GM18873 (cell line): Measurements from ENCODE around the gene MAPKAPK2.
"Not testable (repeated sequence)": the region's sequence is repeated elsewhere in the genome, so short reads cannot be mapped to it uniquely, and the experiment has no call there.

Experiments used
- ATAC-seq: cut with Tn5 transposase; IDR thresholded peaks from one replicate; pipeline ENCODE4 v1.9.1; 2021; ENCODE audit warnings: mild to moderate bottlenecking, moderate library complexity, moderate number of reproducible peaks; ENCODE audit not compliant: unreplicated experiment, low FRiP score

Gene MAPKAPK2

DNA sequence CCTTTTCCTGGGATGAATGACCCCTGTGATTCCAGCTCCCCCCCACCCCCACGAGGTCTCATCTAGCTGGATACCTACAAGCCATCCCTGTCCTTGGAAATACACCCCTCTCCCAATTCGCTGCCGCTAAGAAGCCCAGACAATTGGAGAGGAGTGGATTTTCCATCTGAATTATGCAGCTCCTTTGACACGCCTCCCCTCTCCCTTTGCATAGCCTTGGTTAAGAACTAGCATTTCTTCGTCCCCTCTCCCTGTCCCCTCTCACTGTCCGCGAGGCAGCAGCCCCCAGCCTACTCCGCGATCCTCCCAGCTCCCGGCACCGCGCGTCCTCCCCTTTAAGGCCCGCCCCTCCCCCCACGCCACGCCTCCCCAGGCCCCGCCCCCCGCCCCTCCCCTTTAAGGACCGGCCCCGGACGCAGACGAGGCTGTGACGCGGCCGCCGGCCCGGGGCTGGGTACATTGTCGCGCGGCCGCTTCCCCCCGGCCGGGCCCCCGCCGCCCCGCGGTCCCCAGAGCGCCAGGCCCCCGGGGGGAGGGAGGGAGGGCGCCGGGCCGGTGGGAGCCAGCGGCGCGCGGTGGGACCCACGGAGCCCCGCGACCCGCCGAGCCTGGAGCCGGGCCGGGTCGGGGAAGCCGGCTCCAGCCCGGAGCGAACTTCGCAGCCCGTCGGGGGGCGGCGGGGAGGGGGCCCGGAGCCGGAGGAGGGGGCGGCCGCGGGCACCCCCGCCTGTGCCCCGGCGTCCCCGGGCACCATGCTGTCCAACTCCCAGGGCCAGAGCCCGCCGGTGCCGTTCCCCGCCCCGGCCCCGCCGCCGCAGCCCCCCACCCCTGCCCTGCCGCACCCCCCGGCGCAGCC, at the start of gene MAPKAPK2:
Gene MAPKAPK2 (plus strand): TSS at position 428 of the 856 bp plus-strand sequence. CDS start 325 bp downstream, at position 753.
- no peak for ATAC-seq

DNA sequence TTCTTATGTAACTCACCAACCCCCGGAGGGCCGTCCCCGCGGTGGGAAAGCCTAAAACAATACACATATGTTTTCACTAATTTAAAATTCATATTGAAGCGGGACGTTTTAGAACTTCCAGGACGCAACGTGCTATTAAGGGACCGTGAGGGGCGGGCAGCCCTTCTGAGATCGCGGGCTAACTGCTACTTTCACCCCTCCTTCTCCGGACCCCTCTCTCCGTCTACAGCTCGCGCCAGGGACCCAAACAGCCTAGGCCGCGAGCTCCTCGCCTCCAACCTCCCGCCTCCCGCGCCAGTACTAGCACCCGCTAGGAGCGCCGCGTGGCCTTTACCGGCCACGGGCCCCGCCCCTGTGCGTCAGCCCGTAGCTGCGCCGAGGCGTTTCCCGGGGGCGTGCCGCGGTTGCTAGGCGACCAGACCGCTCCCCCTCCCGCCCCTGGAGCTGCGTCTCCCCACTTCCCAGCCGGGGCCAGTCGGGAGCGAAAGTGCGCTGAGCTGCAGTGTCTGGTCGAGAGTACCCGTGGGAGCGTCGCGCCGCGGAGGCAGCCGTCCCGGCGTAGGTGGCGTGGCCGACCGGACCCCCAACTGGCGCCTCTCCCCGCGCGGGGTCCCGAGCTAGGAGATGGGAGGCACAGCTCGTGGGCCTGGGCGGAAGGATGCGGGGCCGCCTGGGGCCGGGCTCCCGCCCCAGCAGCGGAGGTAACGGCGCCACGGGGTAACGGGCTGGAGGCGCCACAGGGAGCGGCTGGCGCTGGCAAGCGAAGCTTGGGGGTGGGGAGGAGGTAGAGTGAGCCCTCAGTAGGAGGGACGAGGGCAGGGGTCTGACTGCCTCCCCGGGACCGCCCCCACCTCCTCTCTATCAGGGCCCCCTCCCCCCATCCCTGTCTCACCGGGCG, 49.4 kb upstream of the MAPKAPK2 start, which contains the start of gene DYRK3:
Gene DYRK3 (plus strand): TSS at position 457 of the 898 bp plus-strand sequence. CDS start 168 bp downstream, at position 625.
- peak; percentile 73 for ATAC-seq

DNA sequence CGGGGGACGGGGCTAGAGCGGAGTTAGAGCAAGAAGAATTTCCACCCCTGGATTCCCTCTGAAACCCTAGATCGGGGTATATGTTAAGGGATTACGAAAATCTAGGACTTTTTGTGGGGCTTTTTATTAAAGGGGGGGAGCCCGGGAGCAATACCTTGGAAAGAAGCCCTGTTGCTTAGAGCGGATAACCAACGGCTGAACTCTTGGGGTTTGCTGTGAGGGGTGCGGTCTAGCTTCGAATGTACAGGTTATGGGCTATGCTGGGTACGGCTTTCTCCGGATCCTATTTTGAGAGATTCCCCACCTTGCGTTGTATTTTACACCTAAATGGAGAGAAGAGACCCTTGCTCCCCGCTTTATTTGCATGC, 48.7 kb upstream of the MAPKAPK2 start:
- no peak for ATAC-seq

DNA sequence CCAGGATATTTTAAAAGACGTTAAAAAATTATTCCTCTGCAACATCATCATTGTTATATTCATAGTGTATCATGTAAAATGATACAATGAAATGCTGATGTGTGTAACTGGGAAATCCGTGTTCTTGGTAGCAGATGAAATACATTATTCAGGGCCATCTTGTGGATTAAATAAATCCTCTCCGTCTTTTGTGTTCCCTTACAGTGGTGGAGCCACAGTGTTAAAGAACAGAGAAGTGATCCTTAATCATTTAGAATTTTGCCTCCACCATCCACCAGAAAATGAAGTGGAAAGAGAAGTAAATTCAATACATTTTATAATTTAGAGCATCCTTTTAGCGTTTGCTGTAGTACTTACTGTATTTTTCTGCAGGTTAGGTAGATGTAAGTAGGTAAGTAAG, 48.0 kb upstream of the MAPKAPK2 start:
- ATAC-seq: no peak

DNA sequence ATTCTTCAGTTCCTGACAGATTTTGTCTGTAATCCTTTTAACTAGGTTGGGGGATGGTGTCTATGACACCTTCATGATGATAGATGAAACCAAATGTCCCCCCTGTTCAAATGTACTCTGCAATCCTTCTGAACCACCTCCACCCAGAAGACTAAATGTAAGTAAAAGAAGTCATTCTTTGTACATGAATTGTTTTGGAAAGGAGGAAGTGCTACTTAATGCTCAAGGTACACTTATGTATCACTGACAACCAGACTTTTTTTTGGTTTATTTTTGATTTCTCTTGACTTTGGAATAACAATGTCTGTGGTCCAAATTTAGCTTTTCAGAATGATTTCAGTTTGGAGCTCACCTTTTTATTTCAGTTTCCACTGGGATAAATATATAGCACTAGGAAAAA, 47.1 kb upstream of the MAPKAPK2 start:
- ATAC-seq: no peak

DNA sequence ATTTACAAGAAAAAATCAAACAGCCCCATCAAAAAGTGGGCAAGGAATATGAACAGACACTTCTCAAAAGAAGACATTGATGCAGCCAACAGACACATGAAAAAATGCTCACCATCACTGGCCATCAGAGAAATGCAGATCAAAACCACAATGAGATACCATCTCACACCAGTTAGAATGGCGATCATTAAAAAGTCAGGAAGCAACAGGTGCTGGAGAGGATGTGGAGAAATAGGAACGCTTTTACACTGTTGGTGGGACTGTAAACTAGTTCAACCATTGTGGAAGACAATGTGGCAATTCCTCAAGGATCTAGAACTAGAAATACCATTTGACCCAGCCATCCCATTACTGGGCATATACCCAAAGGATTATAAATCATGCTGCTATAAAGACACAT, 42.6 kb upstream of the MAPKAPK2 start:
- ATAC-seq: not testable (repeated sequence)

DNA sequence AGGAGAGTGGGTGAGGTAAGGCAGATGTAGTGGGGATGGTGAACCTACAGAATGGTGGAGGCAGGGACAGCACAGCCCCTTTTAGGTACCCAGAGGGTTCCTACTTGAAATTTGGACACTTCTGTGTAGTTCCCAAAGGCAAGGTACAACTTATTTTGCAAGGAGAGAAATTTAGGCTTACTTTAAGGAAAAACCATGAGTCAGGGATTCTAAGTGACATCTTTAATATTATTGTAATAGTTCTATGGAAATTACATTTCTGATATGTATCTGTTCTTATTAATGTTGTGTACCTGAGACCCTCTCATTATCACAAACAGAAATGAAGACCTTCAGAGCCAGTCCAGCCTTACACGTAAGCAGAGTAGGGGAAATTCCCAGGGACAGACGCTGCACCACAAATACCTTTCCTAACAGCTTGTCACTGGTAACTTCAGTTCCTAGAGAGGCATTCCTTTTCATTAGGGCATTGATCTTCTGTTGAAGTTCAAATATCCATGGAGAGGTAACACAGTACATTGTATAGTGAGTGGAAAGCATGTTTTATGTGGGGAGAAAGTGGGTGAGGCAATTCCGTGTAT, 41.5 kb upstream of the MAPKAPK2 start:
- no peak for ATAC-seq

DNA sequence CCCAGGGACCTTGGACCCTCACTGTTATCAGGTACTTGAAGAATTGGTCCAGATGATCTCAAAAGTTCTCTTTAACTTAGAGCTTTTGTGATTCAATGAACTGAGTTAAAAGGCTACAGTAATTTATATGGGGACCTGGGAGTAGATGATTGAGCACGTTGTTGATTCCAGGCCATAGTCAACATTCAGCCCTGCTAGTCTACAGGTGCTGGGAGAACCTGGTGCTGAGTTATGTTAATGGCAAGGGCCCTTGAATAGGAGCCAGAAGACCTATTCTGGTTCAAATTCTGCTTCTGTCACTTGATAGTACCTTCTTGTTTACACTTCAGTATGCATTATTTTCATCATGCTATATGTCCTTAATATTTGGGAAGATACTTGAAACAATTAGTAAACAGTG, 38.2 kb upstream of the MAPKAPK2 start:
- ATAC-seq: no peak

DNA sequence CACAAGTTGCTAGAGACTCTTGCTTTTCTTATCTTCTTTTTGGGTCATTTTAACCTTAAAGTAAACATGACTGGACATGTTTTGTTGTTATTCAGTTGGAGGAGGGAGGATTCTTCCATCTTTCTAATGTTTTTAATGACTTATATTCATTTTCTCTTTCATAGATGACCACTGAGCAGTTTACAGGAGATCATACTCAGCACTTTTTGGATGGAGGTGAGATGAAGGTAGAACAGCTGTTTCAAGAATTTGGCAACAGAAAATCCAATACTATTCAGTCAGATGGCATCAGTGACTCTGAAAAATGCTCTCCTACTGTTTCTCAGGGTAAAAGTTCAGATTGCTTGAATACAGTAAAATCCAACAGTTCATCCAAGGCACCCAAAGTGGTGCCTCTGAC, 37.5 kb upstream of the MAPKAPK2 start:
- no peak for ATAC-seq

DNA sequence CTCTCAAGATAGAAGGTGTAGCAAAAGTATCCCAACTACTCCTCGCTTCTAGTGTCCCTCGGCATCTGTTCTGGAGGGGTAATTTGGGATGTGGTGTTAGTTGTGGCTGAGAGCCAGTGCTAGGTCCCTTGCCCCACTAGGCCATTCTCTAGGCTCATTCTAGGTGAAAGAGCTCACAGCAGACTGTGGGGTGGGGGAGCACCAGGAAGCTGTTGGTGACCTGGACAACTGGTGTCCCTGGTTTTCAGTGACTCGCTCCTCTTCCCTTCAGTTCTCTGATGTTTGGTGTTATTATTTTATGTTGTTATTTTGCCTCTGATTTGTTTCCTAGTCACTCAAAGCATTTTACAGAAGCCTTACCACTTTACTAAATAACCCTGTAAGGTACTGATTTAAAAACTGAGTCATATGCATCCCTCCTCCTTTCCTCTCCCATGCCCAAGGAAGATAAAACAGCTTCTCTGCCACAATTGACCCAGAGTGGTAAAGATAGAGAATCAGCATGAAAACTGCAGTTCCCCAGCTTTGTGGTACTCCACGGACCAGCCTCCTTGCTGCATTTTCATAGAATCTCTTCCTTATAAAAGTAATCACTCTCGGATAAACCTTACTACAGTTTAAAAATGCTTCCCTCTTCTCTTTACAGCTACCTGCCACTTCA, 35.3 kb upstream of the MAPKAPK2 start:
- no peak for ATAC-seq

DNA sequence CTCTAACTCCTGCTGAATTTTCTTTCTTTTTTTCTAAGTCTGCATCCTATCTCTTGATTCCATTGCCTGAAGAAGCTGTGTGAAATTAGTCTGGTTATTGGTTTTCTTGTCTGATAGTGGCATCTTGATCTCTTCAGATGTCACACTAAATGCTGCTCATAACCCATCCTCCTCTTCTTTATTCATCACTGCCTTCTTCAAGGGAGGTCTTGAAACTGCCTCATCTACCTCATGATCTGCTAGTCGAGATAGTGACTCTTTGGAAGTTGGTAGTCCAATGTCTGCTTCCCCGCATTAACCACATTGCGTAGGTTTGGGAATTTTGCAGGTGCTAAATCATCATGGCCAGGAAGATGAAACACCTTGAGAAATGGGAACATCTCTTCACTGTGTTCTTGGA, 33.7 kb upstream of the MAPKAPK2 start:
- no peak for ATAC-seq

DNA sequence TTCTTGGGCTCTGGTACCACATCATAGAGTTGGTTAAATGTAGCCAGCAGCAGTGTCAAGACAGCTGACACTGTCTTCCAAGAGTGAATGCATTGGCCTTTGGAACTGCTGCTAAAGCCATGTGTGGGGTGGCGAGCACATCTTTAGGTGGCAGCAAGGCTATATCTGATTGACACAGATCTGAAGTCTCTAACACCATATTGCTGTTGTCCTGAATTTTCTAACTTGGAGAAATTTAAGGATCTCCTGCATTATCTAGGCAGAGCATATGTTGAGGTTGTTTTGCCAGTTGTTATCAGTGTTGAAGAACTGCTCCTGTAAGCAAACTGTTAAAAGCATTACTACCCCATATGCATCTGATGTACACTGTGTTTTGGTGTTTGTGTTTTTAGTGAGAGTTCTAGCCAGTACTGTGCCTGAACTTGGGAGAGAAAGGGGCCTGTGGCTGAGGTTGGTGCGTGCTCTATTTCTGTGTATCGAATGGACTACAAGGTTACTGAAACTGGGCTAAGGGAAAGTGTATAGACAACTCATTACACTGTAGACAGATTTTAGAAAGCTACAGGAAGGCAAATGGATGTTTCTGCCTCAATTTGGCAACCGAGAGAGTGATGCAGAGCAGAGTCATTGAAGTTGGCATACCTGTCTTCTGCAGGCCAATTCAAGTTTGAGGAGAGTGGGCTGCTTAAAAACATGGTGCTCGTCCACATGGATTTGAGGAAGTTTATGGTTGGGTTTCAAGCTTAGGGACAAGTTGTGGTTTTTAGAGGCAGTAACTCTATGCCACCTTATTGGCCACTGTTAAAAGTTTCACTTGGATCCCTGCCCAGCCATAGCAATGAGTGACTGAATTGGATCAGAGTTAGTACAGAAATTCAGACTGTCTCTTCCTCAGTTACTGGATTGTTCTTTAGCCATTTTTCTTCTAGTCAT, 32.5 kb upstream of the MAPKAPK2 start:
- no peak for ATAC-seq

DNA sequence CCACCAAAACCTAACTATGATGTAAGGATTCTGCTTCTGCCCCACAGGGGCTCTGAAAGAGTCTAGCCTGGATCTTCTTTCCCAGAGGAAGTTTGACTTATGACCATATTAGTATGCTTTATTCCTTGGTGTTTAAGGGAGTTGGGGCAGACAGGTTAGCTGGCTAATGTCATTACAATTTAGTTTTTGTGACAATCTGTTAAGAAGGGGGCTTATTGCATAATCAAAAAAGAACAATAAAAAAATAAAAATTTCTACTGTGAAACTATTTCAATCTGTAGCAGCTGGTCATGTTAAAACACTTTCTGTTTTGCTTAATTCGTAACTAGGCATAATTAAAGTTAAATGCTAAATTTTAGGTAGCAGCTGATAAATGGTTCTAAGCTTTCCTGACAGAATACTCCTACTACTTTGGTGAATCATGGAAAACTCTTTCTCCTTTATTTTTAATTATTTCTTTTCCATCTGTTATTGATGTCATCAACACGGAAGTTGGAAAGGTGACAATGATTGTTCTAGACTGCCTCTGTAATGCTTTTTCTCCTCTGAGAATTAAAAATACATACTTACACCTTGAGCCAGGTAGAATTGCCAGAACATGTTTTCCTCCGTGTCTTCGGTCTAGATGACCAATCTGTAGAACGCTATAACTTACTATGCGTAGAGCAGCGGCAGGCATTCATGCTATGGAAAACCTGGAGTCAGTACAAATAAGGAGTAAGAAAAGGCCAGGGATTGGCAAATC, 30.8 kb upstream of the MAPKAPK2 start:
- ATAC-seq: no peak

DNA sequence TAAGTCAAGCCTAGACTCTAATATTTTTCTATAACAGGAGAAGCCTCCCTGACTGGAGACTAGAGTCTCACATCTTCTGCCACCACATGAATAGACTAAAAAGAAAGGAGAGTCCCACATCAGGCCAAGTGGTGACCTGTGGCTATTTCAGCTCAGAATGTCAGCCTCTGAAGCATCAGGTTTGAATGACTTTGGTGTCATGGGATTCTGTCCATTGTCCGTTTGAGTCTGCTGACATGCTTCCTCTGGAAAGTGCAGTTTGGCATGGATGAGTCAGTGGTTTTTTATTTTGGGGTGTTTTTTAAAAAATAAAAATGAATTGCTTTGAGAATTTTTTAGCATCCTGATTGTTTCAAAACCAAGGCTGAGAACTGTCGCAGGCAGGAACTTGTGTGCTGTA, 29.9 kb upstream of the MAPKAPK2 start:
- ATAC-seq: no peak

DNA sequence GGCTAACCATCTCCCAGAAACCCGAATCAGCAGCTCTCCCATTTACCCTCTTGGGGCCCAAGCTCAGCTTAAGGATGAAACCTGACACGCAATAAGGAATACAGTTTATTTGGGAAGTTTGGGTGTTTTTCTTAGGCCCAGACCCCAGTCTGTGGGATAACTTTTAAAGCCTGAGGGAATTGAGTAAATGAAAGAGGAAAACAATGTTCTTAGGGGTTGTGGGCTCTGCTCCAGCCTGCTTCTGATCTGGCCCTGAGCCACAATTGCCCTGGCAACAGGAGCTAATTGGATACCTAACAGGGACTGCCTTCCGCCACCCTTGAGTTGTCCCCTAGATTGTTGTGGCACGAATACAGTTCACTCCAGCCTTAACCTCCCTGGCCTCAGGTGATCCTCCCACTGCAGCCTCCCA, 29.2 kb upstream of the MAPKAPK2 start:
- no peak for ATAC-seq

DNA sequence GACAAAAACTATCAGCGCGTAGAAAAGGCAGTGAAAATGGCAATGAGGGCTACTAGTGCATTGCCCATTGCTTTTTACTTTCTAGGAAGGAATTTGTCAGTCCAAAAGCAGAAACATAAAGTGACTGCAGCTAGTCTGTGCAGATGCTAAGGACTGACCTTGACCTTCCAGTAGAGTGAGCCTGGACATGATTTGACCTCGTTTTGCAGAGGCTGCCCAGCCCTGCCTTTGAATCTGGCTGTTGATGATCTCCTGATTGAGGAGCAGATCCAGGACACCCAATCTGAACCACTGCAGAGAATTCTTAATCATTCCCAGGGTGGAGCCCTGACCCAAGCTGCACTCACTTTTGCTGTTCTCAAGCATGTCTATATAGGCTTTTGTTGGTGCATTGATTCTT, 27.8 kb upstream of the MAPKAPK2 start:
- no peak for ATAC-seq

DNA sequence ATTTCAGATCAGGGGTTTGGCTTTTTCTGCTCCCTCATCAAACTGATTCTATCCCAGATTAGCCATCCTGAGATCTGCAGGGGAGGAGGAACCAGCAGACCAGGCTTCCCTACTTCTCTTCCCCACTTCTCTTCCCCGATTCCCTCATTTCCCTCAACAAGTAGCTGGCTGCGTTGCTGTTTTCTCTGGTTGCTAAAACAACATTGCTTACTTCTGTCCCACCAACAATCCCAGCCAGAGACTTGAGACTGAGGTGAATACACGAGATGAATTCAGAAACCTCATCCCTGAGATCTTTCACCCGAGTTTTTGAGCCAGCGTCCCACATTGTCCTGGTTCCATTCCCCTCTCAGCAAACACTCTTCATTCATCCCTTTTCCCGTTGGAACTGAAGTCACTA, 27.0 kb upstream of the MAPKAPK2 start:
- no peak for ATAC-seq

DNA sequence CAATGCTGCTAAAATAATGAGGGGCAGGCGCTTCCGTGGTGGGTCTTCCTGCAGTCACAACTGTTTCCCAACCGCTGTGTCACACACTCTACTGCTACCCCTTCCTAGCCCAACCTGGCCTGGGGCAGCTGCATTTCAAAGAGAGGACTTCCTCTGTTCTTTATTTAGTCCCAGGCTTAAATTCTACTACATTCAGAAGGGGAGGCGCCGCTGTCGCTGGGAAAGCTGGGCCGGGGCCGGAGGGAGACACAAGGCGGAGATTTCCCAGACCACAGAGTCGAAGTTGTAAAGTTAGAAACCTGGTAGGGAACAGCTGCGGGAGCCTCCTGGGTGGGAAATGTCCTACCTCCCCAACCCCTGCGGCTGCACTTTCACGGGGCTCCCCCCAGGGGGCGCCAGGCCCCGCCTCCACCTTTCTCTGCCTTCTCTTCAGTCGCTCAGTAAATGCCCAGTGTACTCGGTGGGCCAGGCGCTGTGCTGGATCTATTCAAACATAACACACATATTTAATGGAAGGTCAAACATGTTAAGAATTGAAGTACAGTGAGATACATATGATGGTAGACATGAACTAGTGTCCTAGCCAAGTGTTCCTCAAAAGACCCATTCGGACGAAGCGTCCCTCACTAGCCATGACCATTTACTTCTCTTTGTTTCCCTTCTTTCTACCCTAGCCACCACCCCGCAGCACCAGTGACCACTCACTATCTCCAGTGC, 26.3 kb upstream of the MAPKAPK2 start:
- no peak for ATAC-seq
